ENCODE measurements around the gene TSC22D1.

Gene TSC22D1

DNA sequence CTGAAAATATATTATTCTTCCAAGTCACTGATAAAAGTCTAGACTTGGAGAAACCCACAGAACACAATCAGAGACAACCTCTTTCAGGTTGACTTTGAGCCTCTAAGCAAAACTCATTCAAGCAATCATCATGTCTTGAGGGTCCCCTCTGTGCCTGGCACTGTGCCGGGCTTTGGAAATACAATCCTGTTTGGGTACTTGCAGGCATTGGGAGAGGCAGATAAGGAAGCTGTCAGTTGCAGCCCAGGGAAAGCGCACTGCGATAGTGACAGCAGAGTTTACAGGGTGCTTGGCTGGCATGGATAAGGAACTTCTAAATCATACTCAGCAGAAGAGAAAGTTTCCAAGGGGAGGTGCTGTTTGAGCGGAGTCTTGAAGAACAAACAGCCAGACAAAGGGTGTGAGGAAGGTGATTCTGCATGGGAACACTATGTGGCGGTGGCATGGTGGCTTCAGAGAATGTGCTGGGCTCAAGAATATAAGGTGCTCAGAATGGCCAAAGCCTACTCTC, 193.4 kb downstream of the TSC22D1 start:
- no peak for DNase-seq (ENCODE audit: low spot score)
